CD14-positive monocyte (primary cell): Measurements from ENCODE around the gene UBE2O. TPM values are rescaled to one million over a fixed set of nuclear protein-coding genes. Genes with fewer than 3 reads are reported as not detected.

Experiments
- DNase-seq, 3 donors: peaks; one replicate each; pipeline ENCODE4 v3.0.0-alpha.2; 2011 to 2022
- H2AFZ ChIP-seq: 2 replicates; pipeline ENCODE4 v1.6.0; 2012; ENCODE audit warnings: mild to moderate bottlenecking, low read depth, low read length, inconsistent platforms; ENCODE audit not compliant: insufficient read depth, poor library complexity, severe bottlenecking
- H3K27ac ChIP-seq, 2 donors: 1 replicate in 1 of 2; 2 replicates in 1 of 2; pipeline ENCODE4 v1.5.1; 2012 to 2013; ENCODE audit warnings: low read length in 2 of 2, control low read depth in 1 of 2, inconsistent platforms in 1 of 2, low read depth in 1 of 2, mild to moderate bottlenecking in 1 of 2
- H3K27me3 ChIP-seq, 2 donors: one replicate each; pipeline versions ENCODE4 v1.6.0 to v1.6.1; 2011 to 2013; ENCODE audit warnings: low read length in 2 of 2; ENCODE audit not compliant: control insufficient read depth in 2 of 2, insufficient read depth in 2 of 2
- H3K36me3 ChIP-seq, 2 donors: replicated peaks in 1 of 2; 1 replicate in 1 of 2; 2 replicates in 1 of 2; pipeline versions ENCODE4 v1.5.1 to v1.6.1; 2012 to 2013; ENCODE audit warnings: low read length in 2 of 2, control low read depth in 1 of 2, inconsistent platforms in 1 of 2, mild to moderate bottlenecking in 1 of 2; ENCODE audit not compliant: insufficient read depth in 2 of 2, control insufficient read depth in 1 of 2
- H3K4me1 ChIP-seq, 2 donors: 1 replicate in 1 of 2; 2 replicates in 1 of 2; pipeline versions ENCODE4 v1.5.1 to v1.6.1; 2012 to 2013; ENCODE audit warnings: low read length in 2 of 2, control low read depth in 1 of 2, inconsistent platforms in 1 of 2, mild to moderate bottlenecking in 1 of 2, moderate library complexity in 1 of 2; ENCODE audit not compliant: insufficient read depth in 2 of 2, control insufficient read depth in 1 of 2
- H3K4me2 ChIP-seq: replicated peaks from 2 replicates; pipeline ENCODE3; 2012; ENCODE audit warnings: low read length, moderate library complexity, mild to moderate bottlenecking; ENCODE audit not compliant: poor library complexity, severe bottlenecking; ENCODE audit errors: extremely low read depth
- H3K4me3 ChIP-seq, 3 experiments: fragments of 200-600 bp in 1 of 3; sonication (generic) in 1 of 3; replicated peaks in 1 of 3; 1 replicate in 2 of 3; 2 replicates in 1 of 3; pipeline ENCODE4 v1.5.1; 2011 to 2013; ENCODE audit warnings: low read length in 3 of 3, mild to moderate bottlenecking in 3 of 3, control low read depth in 2 of 3, low read depth in 2 of 3, inconsistent platforms in 1 of 3, moderate library complexity in 1 of 3
- H3K79me2 ChIP-seq: 2 replicates; pipeline ENCODE4 v1.6.0; 2012; ENCODE audit warnings: mild to moderate bottlenecking, control low read depth, inconsistent platforms, low read length, moderate library complexity; ENCODE audit not compliant: insufficient read depth
- H3K9ac ChIP-seq: 2 replicates; pipeline ENCODE4 v1.6.0; 2017; ENCODE audit warnings: low read length, mild to moderate bottlenecking; ENCODE audit not compliant: insufficient read depth, poor library complexity, severe bottlenecking
- H3K9me3 ChIP-seq, 2 donors: replicated peaks in 1 of 2; 1 replicate in 1 of 2; 2 replicates in 1 of 2; pipeline versions ENCODE4 v1.5.1 to v1.6.1; 2012 to 2013; ENCODE audit warnings: low read length in 2 of 2, control low read depth in 1 of 2; ENCODE audit not compliant: control insufficient read depth in 1 of 2, insufficient read depth in 1 of 2
- H4K20me1 ChIP-seq: 2 replicates; pipeline ENCODE4 v1.6.0; 2012; ENCODE audit warnings: mild to moderate bottlenecking, low read length, control low read depth, moderate library complexity; ENCODE audit not compliant: insufficient read depth
- H3K27ac Mint-ChIP-seq, 7 donors: one replicate each; pipeline ENCODE4 v1.8.0; 2020; ENCODE audit warnings: mild to moderate bottlenecking in 7 of 7, mixed read lengths in 7 of 7, moderate library complexity in 6 of 7, inconsistent platforms in 2 of 7
- H3K27me3 Mint-ChIP-seq, 3 donors: one replicate each; pipeline ENCODE4 v1.8.0; 2021 to 2022; ENCODE audit warnings: low read depth in 3 of 3, mild to moderate bottlenecking in 3 of 3, mixed read lengths in 3 of 3, moderate library complexity in 3 of 3, inconsistent platforms in 1 of 3
- H3K36me3 Mint-ChIP-seq, 2 donors: one replicate each; pipeline ENCODE4 v1.8.0; 2020; ENCODE audit warnings: mixed read lengths in 2 of 2, inconsistent platforms in 1 of 2, mild to moderate bottlenecking in 1 of 2
- H3K4me1 Mint-ChIP-seq: one replicate; pipeline ENCODE4 v1.8.0; 2020; ENCODE audit warnings: mild to moderate bottlenecking, mixed read lengths
- H3K4me3 Mint-ChIP-seq, 2 donors: one replicate each; pipeline ENCODE4 v1.8.0; 2020; ENCODE audit warnings: mild to moderate bottlenecking in 2 of 2, mixed read lengths in 2 of 2, moderate library complexity in 1 of 2
- H3K9me3 Mint-ChIP-seq, 7 donors: one replicate each; pipeline ENCODE4 v1.8.0; 2020 to 2022; ENCODE audit warnings: mixed read lengths in 7 of 7, mild to moderate bottlenecking in 6 of 7, moderate library complexity in 6 of 7, inconsistent platforms in 2 of 7
- WGBS: methylation state at CpG from one replicate; pipeline ENCODE4 v1.1.5; 2013; ENCODE audit warnings: missing lambda C conversion rate; ENCODE audit not compliant: insufficient coverage; 5-methylcytosine and 5-hydroxymethylcytosine counted together
- intact Hi-C, 2 donors: fragments of 100-400 bp; cut with micrococcal nuclease; formaldehyde crosslinking; loops; one replicate each; pipeline versions ENCODE4 v1.15.0 to v1.15.1; 2023
- polyA plus RNA-seq, 3 donors: library from polyadenylated mRNA; depleted of rRNA in 1 of 3; unstranded in 2 of 3; stranded (reverse) in 1 of 3; fragments of 300-500 nt in 2 of 3; fragments of >200 nt in 1 of 3; fragmentation: Illumina TruSeq in 2 of 3; gene quantifications; 1 replicate in 2 of 3; 2 replicates in 1 of 3; pipeline ENCODE4 v1.2.3, GENCODE V29; 2012 to 2021
- TF ChIP-seq, protein P1 (sequence below): fragments of 200-600 bp; IDR thresholded peaks from one replicate; pipeline ENCODE4 v1.8.0; 2022; ENCODE audit warnings: antibody characterized with exemption, mild to moderate bottlenecking

Gene UBE2O
- polyA plus RNA-seq, 3 donors, result 1.3 to 15.1 (median 4.5) TPM

DNA sequence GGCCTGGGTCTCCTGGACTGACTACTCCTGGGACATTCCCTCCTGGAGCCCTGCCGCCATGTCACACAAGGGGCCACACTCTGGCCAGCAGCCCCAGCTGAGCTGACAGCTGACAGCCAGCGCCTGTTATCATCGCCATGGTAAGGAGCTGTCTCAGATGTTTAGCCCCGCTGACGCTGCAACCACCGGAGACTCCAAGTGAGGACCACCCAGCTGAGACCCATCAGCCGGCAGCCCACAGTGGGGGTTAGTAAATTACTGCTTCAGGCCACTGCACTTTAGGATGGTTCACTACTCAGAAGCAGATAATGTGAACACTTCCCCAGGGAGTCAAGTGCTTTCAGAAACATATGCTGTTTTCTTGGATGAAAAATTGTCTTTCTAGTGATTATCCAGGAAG lies 83.1 kb downstream of the UBE2O start:
- H3K27ac Mint-ChIP-seq, result peak overlapping the region in 1 of 7 donors; percentile 35
- H3K4me2 ChIP-seq, result no peak overlapping the region
- H3K9ac ChIP-seq, result no peak overlapping the region

DNA sequence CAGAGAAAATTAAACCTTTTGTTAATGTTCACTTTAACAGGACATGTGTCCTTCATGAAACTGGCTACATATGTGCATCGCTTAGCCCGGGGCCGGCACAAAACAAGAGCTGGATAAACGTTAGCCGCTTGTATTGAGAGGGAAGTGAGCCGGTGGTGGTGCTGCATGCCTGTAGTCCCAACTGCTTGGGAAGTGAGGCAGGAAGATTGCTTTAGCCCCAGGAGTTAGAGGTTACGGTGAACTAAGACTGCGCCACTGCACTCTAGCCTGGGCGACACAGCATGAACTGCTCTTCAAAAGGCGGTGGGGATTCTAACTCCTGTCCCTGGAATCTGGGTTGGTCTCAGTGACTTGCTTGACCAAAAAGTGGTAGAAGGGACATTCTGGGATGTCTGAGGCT lies 83.6 kb downstream of the UBE2O start:
- peaks cover 4 to 14% (median 4%) of the 10 kb centered on the region in 3 donors for H3K27me3 Mint-ChIP-seq
- Histone ChIP-seq H3K9ac (no peak overlapping the region), H3K27ac (no peak overlapping the region), H4K20me1 (no peaks in the 10 kb centered on the region), H3K9me3 (no peaks in the 10 kb centered on the region), H3K4me1 (no peaks in the 10 kb centered on the region), H3K4me2 (no peak overlapping the region), H2AFZ (no peak overlapping the region), H3K36me3 (no peaks in the 10 kb centered on the region), H3K4me3 (no peak overlapping the region), H3K27me3 (no peaks in the 10 kb centered on the region), H3K79me2 (no peaks in the 10 kb centered on the region)
- TF ChIP-seq, protein P1, sequence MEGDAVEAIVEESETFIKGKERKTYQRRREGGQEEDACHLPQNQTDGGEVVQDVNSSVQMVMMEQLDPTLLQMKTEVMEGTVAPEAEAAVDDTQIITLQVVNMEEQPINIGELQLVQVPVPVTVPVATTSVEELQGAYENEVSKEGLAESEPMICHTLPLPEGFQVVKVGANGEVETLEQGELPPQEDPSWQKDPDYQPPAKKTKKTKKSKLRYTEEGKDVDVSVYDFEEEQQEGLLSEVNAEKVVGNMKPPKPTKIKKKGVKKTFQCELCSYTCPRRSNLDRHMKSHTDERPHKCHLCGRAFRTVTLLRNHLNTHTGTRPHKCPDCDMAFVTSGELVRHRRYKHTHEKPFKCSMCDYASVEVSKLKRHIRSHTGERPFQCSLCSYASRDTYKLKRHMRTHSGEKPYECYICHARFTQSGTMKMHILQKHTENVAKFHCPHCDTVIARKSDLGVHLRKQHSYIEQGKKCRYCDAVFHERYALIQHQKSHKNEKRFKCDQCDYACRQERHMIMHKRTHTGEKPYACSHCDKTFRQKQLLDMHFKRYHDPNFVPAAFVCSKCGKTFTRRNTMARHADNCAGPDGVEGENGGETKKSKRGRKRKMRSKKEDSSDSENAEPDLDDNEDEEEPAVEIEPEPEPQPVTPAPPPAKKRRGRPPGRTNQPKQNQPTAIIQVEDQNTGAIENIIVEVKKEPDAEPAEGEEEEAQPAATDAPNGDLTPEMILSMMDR, result no peak
- H3K9me3 Mint-ChIP-seq, result peaks cover 0 to 2% (median 0%) of the 10 kb centered on the region in 7 donors
- H3K27ac Mint-ChIP-seq, result no peak overlapping the region
- no peak overlapping the region for H3K4me3 Mint-ChIP-seq
- intact Hi-C loops, result no loop called here
- H3K4me1 Mint-ChIP-seq, result peaks cover 3% of the 10 kb centered on the region
- no peak for DNase-seq
- 92% methylated on average over 10 of the region's 10 CpGs for WGBS
- H3K36me3 Mint-ChIP-seq, result peaks cover 0 to 5% of the 10 kb centered on the region in 2 donors

More for the DNA sequence above, 83.1 kb downstream of the UBE2O start:
- no peaks in the 10 kb centered on the region for H3K4me1 ChIP-seq
- no peaks in the 10 kb centered on the region for H3K27me3 ChIP-seq
- Mint-ChIP-seq H3K4me3 (no peak overlapping the region), H3K9me3 (peaks cover 0 to 2% (median 0%) of the 10 kb centered on the region in 7 donors), H3K27me3 (peaks cover 2 to 13% (median 4%) of the 10 kb centered on the region in 3 donors), H3K4me1 (peaks cover 3% of the 10 kb centered on the region), H3K36me3 (peaks cover 0 to 3% of the 10 kb centered on the region in 2 donors)
- H3K79me2 ChIP-seq, result no peaks in the 10 kb centered on the region
- no peaks in the 10 kb centered on the region for H3K9me3 ChIP-seq
- H3K36me3 ChIP-seq, result no peaks in the 10 kb centered on the region
- H4K20me1 ChIP-seq, result no peaks in the 10 kb centered on the region
- no peak overlapping the region for H3K4me3 ChIP-seq
- H2AFZ ChIP-seq, result no peak overlapping the region
- no peak overlapping the region for H3K27ac ChIP-seq
- WGBS, result 98% methylated on average over 6 of the region's 7 CpGs
- TF ChIP-seq, protein P1, result no peak
- no peak for DNase-seq
- intact Hi-C loops, result no loop called here
